GM12878 (cell line): ENCODE data around the gene TMC4. TPM values are rescaled to one million over a fixed set of nuclear protein-coding genes. Genes with fewer than 3 reads are reported as not detected.

Experiments used
- BCL11A ChIP-seq: IDR thresholded peaks from 2 replicates; pipeline ENCODE4 v1.6.1; 2011; ENCODE audit warnings: low read depth, low read length
- BMI1 ChIP-seq: fragments of 450-650 bp; IDR thresholded peaks from 2 replicates; pipeline ENCODE4 v1.6.1; 2016; ENCODE audit warnings: mild to moderate bottlenecking, moderate library complexity, borderline replicate concordance
- CREM ChIP-seq: IDR thresholded peaks from 2 replicates; pipeline ENCODE4 v1.6.1; 2014; ENCODE audit warnings: antibody characterized with exemption, low read depth
- ELK1 ChIP-seq: IDR thresholded peaks from 2 replicates; pipeline ENCODE4 v1.6.1; 2012; ENCODE audit warnings: low read depth, low read length, improper control_type of control experiment
- GABPA ChIP-seq: IDR thresholded peaks from 2 replicates; pipeline ENCODE4 v1.6.1; 2014; ENCODE audit warnings: antibody characterized with exemption, low read depth, mild to moderate bottlenecking, inconsistent platforms
- HDAC2 ChIP-seq: fragments of 200-600 bp; sonication (generic); IDR thresholded peaks from 2 replicates; pipeline ENCODE4 v1.6.1; 2017
- HDGF ChIP-seq: fragments of 450-650 bp; IDR thresholded peaks from 2 replicates; pipeline ENCODE4 v1.6.1; 2016; ENCODE audit warnings: antibody characterized with exemption
- MLLT1 ChIP-seq: fragments of 450-650 bp; IDR thresholded peaks from 2 replicates; pipeline ENCODE4 v1.6.1; 2016; ENCODE audit warnings: mild to moderate bottlenecking
- MTA3 ChIP-seq: IDR thresholded peaks from 2 replicates; pipeline ENCODE4 v1.6.1; 2012; ENCODE audit warnings: low read length, inconsistent platforms, borderline replicate concordance
- NKRF ChIP-seq: fragments of 450-650 bp; conservative IDR thresholded peaks from 2 replicates; pipeline ENCODE4 v1.6.1; 2017; ENCODE audit warnings: mild to moderate bottlenecking, moderate library complexity
- PBX3 ChIP-seq: IDR thresholded peaks from 2 replicates; pipeline ENCODE4 v1.6.1; 2011; ENCODE audit warnings: mild to moderate bottlenecking, low read depth, low read length, moderate library complexity; ENCODE audit not compliant: insufficient replicate concordance
- SMAD1 ChIP-seq: fragments of 450-650 bp; IDR thresholded peaks from 2 replicates; pipeline ENCODE4 v1.6.1; 2018; ENCODE audit warnings: mild to moderate bottlenecking, low read depth; ENCODE audit not compliant: partially characterized antibody
- ZNF207 ChIP-seq: fragments of 450-650 bp; IDR thresholded peaks from 2 replicates; pipeline ENCODE4 v1.6.1; 2014; ENCODE audit warnings: antibody characterized with exemption, mild to moderate bottlenecking, borderline replicate concordance
- ZNF384 ChIP-seq: IDR thresholded peaks from 2 replicates; pipeline ENCODE4 v1.6.1; 2012; ENCODE audit warnings: low read depth, mild to moderate bottlenecking, low read length, improper control_type of control experiment, borderline replicate concordance
- ZNF622 ChIP-seq: fragments of 450-650 bp; IDR thresholded peaks from 2 replicates; pipeline ENCODE4 v1.6.1; 2017; ENCODE audit warnings: mild to moderate bottlenecking, inconsistent platforms
- ZNF687 ChIP-seq: fragments of 450-650 bp; IDR thresholded peaks from 2 replicates; pipeline ENCODE4 v1.6.1; 2017; ENCODE audit warnings: mild to moderate bottlenecking, moderate library complexity
- ZSCAN29 ChIP-seq: fragments of 450-650 bp; IDR thresholded peaks from 2 replicates; pipeline ENCODE4 v1.6.1; 2017; ENCODE audit warnings: mild to moderate bottlenecking, moderate library complexity
- polyA plus RNA-seq, 11 experiments: library from polyadenylated mRNA; depleted of rRNA in 4 of 11; unstranded in 6 of 11; stranded (reverse) in 5 of 11; fragments of >200 nt; fragmentation: Nextera tagmentation in 4 of 11; fragmentation: Illumina TruSeq in 1 of 11; extraction: Ambion mirVana in 4 of 11; extraction: Trizol in 1 of 11; gene quantifications; 1 replicate in 1 of 11; 2 replicates in 10 of 11; pipeline versions ENCODE4 v1.2.1 to v1.2.3, GENCODE V29; 2011 to 2016; ENCODE audit warnings: inconsistent platforms in 2 of 11, missing spikeins in 2 of 11, low read depth in 1 of 11
- total RNA-seq, 4 experiments: library from RNA; depleted of rRNA in 3 of 4; stranded (reverse); fragments of >200 nt in 3 of 4; fragmentation: Illumina TruSeq in 1 of 4; extraction: Trizol in 1 of 4; gene quantifications; 2 replicates each; pipeline versions ENCODE4 v1.2.1 to v1.2.3, GENCODE V29; 2013 to 2021

Gene TMC4
- total and polyA plus RNA-seq, 10 of the 15 experiments (the other 5 are each of a cell fraction or from before 2014, with no cell fraction given), result 0.33 to 0.83 (median 0.74) TPM; not detected in 7

- TF ChIP-seq CREM, result peak; percentile 70; the same call in 1 of the 2 replicates
- no peak for TF ChIP-seq ZNF384
- peak; percentile 82 for TF ChIP-seq GABPA
- TF ChIP-seq HDGF, result peak; percentile 63; the same call in 1 of the 2 replicates
- no peak for TF ChIP-seq HDAC2
- TF ChIP-seq ZSCAN29, result no peak
- TF ChIP-seq SMAD1, result no peak
- TF ChIP-seq ZNF622, result no peak
- peak; percentile 79 for TF ChIP-seq ZNF687
- TF ChIP-seq BCL11A, result no peak
- no peak for TF ChIP-seq MLLT1
- TF ChIP-seq BMI1, result peak; percentile 100
- peak; percentile 95 for TF ChIP-seq ZNF207
- peak; percentile 99 for TF ChIP-seq NKRF
- peak; percentile 55 for TF ChIP-seq ELK1
- TF ChIP-seq PBX3, result peak; percentile 92
- no peak for TF ChIP-seq MTA3
These were observed 13.4 kb downstream of the TMC4 start, which contains the start of gene LENG1 (continued) for GRCh38 chr19:54159352-54160181.
